Liver (tissue), 3 donors: ENCODE results near the gene C1GALT1.

Experiments used
- EGR1 ChIP-seq, 2 donors: IDR thresholded peaks; 2 replicates each; pipeline ENCODE4 v1.6.1; 2016 to 2018; ENCODE audit warnings: antibody characterized with exemption in 2 of 2, low read depth in 2 of 2
- FOXA1 ChIP-seq: IDR thresholded peaks from 2 replicates; pipeline ENCODE4 v1.6.1; 2016; ENCODE audit warnings: antibody characterized with exemption
- GABPA ChIP-seq, 2 donors: IDR thresholded peaks in 1 of 2; conservative IDR thresholded peaks in 1 of 2; 2 replicates each; pipeline ENCODE4 v1.6.1; 2016; ENCODE audit warnings: antibody characterized with exemption in 2 of 2, mild to moderate bottlenecking in 1 of 2, moderate library complexity in 1 of 2
- HNF4G ChIP-seq: IDR thresholded peaks from 2 replicates; pipeline ENCODE4 v1.6.1; 2016; ENCODE audit warnings: antibody characterized with exemption
- JUND ChIP-seq, 2 donors: IDR thresholded peaks; 2 replicates each; pipeline ENCODE4 v1.6.1; 2016; ENCODE audit warnings: antibody characterized with exemption in 2 of 2
- NR2F2 ChIP-seq: IDR thresholded peaks from 2 replicates; pipeline ENCODE4 v1.6.1; 2016; ENCODE audit warnings: antibody characterized with exemption
- RAD21 ChIP-seq, 2 donors: IDR thresholded peaks; 2 replicates each; pipeline ENCODE4 v1.6.1; 2016; ENCODE audit warnings: antibody characterized with exemption in 2 of 2, mild to moderate bottlenecking in 2 of 2
- SP1 ChIP-seq: IDR thresholded peaks from 2 replicates; pipeline ENCODE4 v1.6.1; 2018; ENCODE audit warnings: antibody characterized with exemption, mild to moderate bottlenecking
- TAF1 ChIP-seq: conservative IDR thresholded peaks from 2 replicates; pipeline ENCODE4 v1.6.1; 2016; ENCODE audit warnings: antibody characterized with exemption, mild to moderate bottlenecking
- YY1 ChIP-seq: IDR thresholded peaks from 2 replicates; pipeline ENCODE4 v1.6.1; 2016; ENCODE audit warnings: antibody characterized with exemption, mild to moderate bottlenecking
- TF ChIP-seq, protein P1 (sequence below): fragments of 150-350 bp; IDR thresholded peaks from 2 replicates; pipeline ENCODE4 v1.5.1; 2017; ENCODE audit warnings: improper control_type of control experiment, low read depth, low read length; ENCODE audit not compliant: missing input control
- TF ChIP-seq, protein P2 (sequence below): IDR thresholded peaks from 2 replicates; pipeline ENCODE4 v1.6.1; 2016; ENCODE audit warnings: antibody characterized with exemption
- TF ChIP-seq, protein P3 (sequence below): IDR thresholded peaks from 2 replicates; pipeline ENCODE4 v1.6.1; 2016; ENCODE audit warnings: antibody characterized with exemption, mild to moderate bottlenecking
- TF ChIP-seq, protein P4 (sequence below): IDR thresholded peaks from 2 replicates; pipeline ENCODE4 v1.6.1; 2016; ENCODE audit warnings: antibody characterized with exemption
- donor health status: healthy.
- donor health status: healthy.

DNA sequence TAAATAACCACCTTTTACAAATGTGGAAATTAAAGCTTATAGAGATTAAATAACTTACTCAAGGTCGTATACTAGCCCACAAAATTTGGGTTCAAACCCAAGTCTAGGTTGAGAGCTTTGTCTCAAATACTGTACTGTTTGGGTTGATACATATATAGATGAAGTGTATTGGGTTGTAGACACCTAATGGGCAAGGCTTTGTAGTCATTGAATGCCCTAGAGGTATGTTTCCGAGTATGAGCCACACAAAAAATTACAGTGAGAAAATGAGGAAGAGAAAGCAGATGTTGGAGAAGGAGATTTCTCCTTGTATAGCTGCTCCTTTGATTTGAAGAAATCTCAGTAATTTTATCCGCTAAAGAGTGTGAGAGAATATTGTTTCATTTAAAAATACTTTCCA, 60.6 kb downstream of the C1GALT1 start:
- TF ChIP-seq, protein P1, sequence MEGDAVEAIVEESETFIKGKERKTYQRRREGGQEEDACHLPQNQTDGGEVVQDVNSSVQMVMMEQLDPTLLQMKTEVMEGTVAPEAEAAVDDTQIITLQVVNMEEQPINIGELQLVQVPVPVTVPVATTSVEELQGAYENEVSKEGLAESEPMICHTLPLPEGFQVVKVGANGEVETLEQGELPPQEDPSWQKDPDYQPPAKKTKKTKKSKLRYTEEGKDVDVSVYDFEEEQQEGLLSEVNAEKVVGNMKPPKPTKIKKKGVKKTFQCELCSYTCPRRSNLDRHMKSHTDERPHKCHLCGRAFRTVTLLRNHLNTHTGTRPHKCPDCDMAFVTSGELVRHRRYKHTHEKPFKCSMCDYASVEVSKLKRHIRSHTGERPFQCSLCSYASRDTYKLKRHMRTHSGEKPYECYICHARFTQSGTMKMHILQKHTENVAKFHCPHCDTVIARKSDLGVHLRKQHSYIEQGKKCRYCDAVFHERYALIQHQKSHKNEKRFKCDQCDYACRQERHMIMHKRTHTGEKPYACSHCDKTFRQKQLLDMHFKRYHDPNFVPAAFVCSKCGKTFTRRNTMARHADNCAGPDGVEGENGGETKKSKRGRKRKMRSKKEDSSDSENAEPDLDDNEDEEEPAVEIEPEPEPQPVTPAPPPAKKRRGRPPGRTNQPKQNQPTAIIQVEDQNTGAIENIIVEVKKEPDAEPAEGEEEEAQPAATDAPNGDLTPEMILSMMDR, result no peak
- TF ChIP-seq NR2F2 (no peak), FOXA1 (no peak), JUND (IDR thresholded peaks at IDR 0.05) (no peak), GABPA (IDR thresholded peaks at IDR 0.05 in 1 of 2, conservative IDR thresholded peaks at IDR 0.05 in 1 of 2) (no peak), RAD21 (IDR thresholded peaks at IDR 0.05) (no peak), TAF1 (no peak), SP1 (no peak), EGR1 (IDR thresholded peaks at IDR 0.05; ENCODE audit: low read depth in 2 of 2) (no peak), YY1 (no peak), HNF4G (no peak)
- TF ChIP-seq, protein P2, sequence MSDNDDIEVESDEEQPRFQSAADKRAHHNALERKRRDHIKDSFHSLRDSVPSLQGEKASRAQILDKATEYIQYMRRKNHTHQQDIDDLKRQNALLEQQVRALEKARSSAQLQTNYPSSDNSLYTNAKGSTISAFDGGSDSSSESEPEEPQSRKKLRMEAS, result no peak
- TF ChIP-seq, protein P3, sequence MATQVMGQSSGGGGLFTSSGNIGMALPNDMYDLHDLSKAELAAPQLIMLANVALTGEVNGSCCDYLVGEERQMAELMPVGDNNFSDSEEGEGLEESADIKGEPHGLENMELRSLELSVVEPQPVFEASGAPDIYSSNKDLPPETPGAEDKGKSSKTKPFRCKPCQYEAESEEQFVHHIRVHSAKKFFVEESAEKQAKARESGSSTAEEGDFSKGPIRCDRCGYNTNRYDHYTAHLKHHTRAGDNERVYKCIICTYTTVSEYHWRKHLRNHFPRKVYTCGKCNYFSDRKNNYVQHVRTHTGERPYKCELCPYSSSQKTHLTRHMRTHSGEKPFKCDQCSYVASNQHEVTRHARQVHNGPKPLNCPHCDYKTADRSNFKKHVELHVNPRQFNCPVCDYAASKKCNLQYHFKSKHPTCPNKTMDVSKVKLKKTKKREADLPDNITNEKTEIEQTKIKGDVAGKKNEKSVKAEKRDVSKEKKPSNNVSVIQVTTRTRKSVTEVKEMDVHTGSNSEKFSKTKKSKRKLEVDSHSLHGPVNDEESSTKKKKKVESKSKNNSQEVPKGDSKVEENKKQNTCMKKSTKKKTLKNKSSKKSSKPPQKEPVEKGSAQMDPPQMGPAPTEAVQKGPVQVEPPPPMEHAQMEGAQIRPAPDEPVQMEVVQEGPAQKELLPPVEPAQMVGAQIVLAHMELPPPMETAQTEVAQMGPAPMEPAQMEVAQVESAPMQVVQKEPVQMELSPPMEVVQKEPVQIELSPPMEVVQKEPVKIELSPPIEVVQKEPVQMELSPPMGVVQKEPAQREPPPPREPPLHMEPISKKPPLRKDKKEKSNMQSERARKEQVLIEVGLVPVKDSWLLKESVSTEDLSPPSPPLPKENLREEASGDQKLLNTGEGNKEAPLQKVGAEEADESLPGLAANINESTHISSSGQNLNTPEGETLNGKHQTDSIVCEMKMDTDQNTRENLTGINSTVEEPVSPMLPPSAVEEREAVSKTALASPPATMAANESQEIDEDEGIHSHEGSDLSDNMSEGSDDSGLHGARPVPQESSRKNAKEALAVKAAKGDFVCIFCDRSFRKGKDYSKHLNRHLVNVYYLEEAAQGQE, result no peak
- TF ChIP-seq, protein P4, sequence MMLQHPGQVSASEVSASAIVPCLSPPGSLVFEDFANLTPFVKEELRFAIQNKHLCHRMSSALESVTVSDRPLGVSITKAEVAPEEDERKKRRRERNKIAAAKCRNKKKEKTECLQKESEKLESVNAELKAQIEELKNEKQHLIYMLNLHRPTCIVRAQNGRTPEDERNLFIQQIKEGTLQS, result no peak
